Activated B cell treated with CpG ODN at 0.5 μM for 24 hours (primary cell): ENCODE measurements around the gene GBP1. TPM values are rescaled to one million over a fixed set of nuclear protein-coding genes. Genes with fewer than 3 reads are reported as not detected.

Source experiments
- ATAC-seq: fragments of 200-7000 bp; cut with Tn5 transposase; one replicate; pipeline ENCODE4 v1.10.0; 2021; ENCODE audit warnings: low read depth, mild to moderate bottlenecking, moderate library complexity
- CTCF ChIA-PET: fragments of 350-600 bp; sonication (Branson Sonifier 250); formaldehyde crosslinking; loops from one replicate; lab custom pipeline; 2021; ENCODE audit warnings: antibody characterized with exemption; lab: Charles Lee
- POLR2A ChIA-PET: fragments of 350-600 bp; sonication (Branson Sonifier 250); formaldehyde crosslinking; loops from one replicate; lab custom pipeline; 2021; ENCODE audit warnings: antibody characterized with exemption; lab: Charles Lee
- DNase-seq: peaks from one replicate; pipeline ENCODE4 v3.0.0; 2022
- H3K27ac Mint-ChIP-seq: one replicate; pipeline ENCODE4 v1.8.0; 2020; ENCODE audit warnings: mixed read lengths
- H3K27me3 Mint-ChIP-seq: one replicate; pipeline ENCODE4 v1.8.0; 2021; ENCODE audit warnings: mixed read lengths
- H3K36me3 Mint-ChIP-seq: one replicate; pipeline ENCODE4 v1.8.0; 2021; ENCODE audit warnings: low read depth, mixed read lengths
- H3K4me1 Mint-ChIP-seq: one replicate; pipeline ENCODE4 v1.8.0; 2021; ENCODE audit warnings: mixed read lengths
- H3K4me3 Mint-ChIP-seq: one replicate; pipeline ENCODE4 v1.8.0; 2020; ENCODE audit warnings: mild to moderate bottlenecking, mixed read lengths
- H3K9me3 Mint-ChIP-seq: one replicate; pipeline ENCODE4 v1.8.0; 2020; ENCODE audit warnings: mixed read lengths
- intact Hi-C: fragments of 100-400 bp; cut with micrococcal nuclease; formaldehyde crosslinking; loops from one replicate; pipeline ENCODE4 v1.15.1; 2024
- total RNA-seq: library from RNA; stranded (reverse); gene quantifications from 2 replicates; pipeline ENCODE4 v1.2.3, GENCODE V29; 2022
- TF ChIP-seq, protein P1 (sequence below): fragments of 200-600 bp; IDR thresholded peaks from one replicate; pipeline ENCODE4 v1.8.0; 2022; ENCODE audit warnings: antibody characterized with exemption, mild to moderate bottlenecking

GBP1 gene, protein sequence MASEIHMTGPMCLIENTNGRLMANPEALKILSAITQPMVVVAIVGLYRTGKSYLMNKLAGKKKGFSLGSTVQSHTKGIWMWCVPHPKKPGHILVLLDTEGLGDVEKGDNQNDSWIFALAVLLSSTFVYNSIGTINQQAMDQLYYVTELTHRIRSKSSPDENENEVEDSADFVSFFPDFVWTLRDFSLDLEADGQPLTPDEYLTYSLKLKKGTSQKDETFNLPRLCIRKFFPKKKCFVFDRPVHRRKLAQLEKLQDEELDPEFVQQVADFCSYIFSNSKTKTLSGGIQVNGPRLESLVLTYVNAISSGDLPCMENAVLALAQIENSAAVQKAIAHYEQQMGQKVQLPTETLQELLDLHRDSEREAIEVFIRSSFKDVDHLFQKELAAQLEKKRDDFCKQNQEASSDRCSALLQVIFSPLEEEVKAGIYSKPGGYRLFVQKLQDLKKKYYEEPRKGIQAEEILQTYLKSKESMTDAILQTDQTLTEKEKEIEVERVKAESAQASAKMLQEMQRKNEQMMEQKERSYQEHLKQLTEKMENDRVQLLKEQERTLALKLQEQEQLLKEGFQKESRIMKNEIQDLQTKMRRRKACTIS
- total RNA-seq, result 24.0 and 27.5 TPM in 2 replicates

DNA sequence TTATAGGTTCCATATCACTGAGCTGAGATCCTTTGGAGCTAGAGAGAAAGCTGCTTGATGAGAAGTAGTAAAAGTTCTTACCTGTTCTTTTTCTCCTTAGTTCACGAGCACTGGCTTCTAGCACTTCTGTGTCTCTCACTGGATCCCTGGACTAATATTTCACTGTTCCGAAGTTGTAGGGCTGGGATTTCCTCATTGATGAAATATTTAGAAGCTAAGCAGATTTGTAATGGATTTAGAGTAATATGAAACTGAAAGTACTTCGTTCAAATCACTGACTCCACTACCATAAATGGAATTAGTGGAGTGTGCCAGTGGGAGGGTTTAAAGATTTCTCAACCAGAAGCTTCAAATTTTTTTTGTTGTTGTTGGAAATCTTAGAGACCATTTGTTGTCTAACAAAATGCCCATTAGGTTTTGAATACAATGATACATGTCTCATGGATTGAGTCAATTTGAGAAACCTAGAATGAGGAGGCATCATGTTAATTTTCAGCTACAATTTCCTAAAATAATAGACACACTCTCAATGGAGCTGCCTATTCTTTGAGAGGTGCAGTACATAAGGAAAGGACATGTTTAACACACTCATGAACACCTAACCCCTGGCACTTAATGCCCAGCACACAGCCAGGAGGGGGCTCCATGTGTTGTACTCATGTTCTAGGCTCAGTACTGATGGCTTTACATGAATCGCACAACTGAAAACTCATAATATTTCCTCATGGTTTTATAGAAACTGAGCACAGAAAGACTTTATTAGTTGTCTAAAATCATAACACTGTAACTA lies at the start of gene GBP1:
GBP1 (minus strand) TSS at position 130 of the 790 bp plus-strand sequence. CDS start 1,974 bp downstream, outside the sequence.
- H3K27ac Mint-ChIP-seq, result peak within 1 kb of the TSS; percentile 86
- H3K4me1 Mint-ChIP-seq, result peaks cover 47% of the 10 kb centered on the region
- peak within 1 kb of the TSS; percentile 90 for H3K4me3 Mint-ChIP-seq
- DNase-seq, result no peak
- intact Hi-C loops, result loop anchor here (1.0 to 2.0 kb wide), 3 partner anchors 43 to 293 kb away; partner anchors contain the start of genes GBP3 and GBP5
- POLR2A ChIA-PET, result interaction anchor here (0.6 to 2.5 kb wide), 7 partner anchors 16 to 381 kb away, joined by 3 to 14 read pairs (median 6); partner anchors contain the start of genes GBP3, GBP4 and PKN2
- CTCF ChIA-PET, result interaction anchor here (0.6 to 1.7 kb wide), 4 partner anchors 20 to 293 kb away, joined by 3 to 8 read pairs (median 6); partner anchors contain the start of gene GBP4
- no peaks in the 10 kb centered on the region for H3K27me3 Mint-ChIP-seq
- H3K9me3 Mint-ChIP-seq, result no peaks in the 10 kb centered on the region
- peaks cover 21% of the 10 kb centered on the region for H3K36me3 Mint-ChIP-seq
- TF ChIP-seq, protein P1, sequence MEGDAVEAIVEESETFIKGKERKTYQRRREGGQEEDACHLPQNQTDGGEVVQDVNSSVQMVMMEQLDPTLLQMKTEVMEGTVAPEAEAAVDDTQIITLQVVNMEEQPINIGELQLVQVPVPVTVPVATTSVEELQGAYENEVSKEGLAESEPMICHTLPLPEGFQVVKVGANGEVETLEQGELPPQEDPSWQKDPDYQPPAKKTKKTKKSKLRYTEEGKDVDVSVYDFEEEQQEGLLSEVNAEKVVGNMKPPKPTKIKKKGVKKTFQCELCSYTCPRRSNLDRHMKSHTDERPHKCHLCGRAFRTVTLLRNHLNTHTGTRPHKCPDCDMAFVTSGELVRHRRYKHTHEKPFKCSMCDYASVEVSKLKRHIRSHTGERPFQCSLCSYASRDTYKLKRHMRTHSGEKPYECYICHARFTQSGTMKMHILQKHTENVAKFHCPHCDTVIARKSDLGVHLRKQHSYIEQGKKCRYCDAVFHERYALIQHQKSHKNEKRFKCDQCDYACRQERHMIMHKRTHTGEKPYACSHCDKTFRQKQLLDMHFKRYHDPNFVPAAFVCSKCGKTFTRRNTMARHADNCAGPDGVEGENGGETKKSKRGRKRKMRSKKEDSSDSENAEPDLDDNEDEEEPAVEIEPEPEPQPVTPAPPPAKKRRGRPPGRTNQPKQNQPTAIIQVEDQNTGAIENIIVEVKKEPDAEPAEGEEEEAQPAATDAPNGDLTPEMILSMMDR, result no peak
- ATAC-seq, result peak; percentile 72

DNA sequence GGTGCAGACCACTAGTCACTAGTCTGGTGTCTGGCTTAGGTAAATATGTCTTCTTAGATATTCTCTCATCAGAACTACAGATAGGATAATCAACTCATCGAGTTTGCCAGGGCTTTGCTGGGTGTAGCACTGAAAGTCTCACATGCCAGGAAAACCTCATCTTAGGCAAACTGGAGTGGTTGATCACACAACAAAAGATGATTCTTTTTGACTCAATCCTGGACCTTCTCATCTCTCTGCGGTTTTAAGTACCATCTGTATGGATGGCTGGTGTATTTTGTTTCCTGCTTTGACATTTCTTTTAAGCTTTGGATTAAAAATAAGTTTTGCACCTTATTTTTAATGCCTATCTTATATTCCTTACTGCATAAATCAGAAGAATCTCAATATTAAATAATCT lies 49.7 kb upstream of the GBP1 start:
- ATAC-seq, result no peak
- Mint-ChIP-seq H3K9me3 (peaks cover 2% of the 10 kb centered on the region), H3K4me3 (no peak overlapping the region), H3K36me3 (peaks cover 49% of the 10 kb centered on the region), H3K27me3 (no peaks in the 10 kb centered on the region), H3K4me1 (no peaks in the 10 kb centered on the region), H3K27ac (no peak overlapping the region)
- no peak for DNase-seq
- ChIA-PET POLR2A (no interaction called here), CTCF (no interaction called here)
- TF ChIP-seq, protein P1, result no peak
- intact Hi-C loops, result no loop called here

DNA sequence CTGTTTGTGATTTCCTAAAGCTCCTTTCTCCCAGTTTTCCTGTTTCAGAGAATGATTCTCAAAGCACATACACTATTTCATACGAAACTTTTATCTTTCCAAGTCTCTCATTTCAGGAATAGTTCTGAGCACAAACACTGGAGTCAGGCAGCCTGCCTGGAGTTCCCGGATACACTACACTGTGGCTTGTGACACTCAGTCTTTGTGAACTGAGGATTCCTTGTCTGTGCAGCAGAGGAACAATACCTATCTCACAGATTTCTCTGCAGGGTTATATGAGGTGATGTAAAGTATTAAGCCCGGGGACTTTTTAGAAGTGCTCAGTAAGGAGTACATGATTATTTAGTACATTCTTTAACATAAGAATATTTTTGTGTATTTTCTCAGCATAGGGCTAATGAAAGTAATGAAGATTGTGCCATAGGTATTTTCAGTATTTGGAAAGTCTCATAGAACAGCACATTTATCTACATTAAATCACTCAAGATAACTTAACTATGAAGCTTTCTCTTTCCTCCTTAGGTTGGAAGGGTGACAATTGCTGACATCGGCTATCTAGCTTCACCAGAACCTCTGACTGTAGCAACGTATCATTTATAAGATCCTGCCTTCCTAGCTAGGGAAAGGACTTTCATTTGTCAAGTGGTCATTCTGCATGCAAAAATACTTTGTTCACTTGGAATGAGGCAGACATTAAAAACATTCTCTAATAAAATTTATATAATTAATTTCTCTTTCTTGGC lies 48.0 kb upstream of the GBP1 start:
- Mint-ChIP-seq H3K4me1 (no peaks in the 10 kb centered on the region), H3K27me3 (no peaks in the 10 kb centered on the region), H3K27ac (no peak overlapping the region), H3K9me3 (peaks cover 2% of the 10 kb centered on the region), H3K36me3 (peaks cover 64% of the 10 kb centered on the region), H3K4me3 (no peak overlapping the region)
- POLR2A ChIA-PET, result no interaction called here
- ATAC-seq (no peak), DNase-seq (no peak)
- intact Hi-C loops, result no loop called here
- CTCF ChIA-PET, result no interaction called here
- TF ChIP-seq, protein P1, result no peak

DNA sequence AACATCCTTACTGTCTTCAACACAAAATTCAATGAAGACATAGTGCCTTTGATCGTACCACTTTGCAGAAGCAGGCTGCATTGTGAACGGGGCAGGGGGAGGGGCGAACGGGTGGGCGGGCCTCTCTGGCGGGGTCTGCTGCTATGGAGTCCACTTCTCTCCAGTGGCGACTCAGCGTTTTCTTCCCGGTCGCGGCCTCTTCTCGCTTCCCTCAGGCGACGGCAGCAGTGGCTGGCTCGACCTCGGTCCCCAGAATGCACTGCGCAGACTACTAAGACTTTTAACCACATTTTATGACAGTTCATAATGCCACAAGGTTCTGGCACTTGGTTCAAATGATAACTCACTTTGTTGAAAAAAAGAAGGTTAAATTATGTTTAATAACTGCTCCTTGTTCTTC lies 39.7 kb upstream of the GBP1 start:
- intact Hi-C loops, result no loop called here
- TF ChIP-seq, protein P1, result no peak
- H3K27ac Mint-ChIP-seq, result no peak overlapping the region
- ATAC-seq (no peak), DNase-seq (no peak)
- H3K27me3 Mint-ChIP-seq, result peaks cover 2% of the 10 kb centered on the region
- H3K36me3 Mint-ChIP-seq, result peaks cover 48% of the 10 kb centered on the region
- POLR2A ChIA-PET, result no interaction called here
- H3K4me3 Mint-ChIP-seq, result no peak overlapping the region
- H3K9me3 Mint-ChIP-seq, result no peaks in the 10 kb centered on the region
- H3K4me1 Mint-ChIP-seq, result no peaks in the 10 kb centered on the region
- CTCF ChIA-PET, result no interaction called here
